Measurements from ENCODE around the gene ZNF506.
"Not testable (repeated sequence)": the region's sequence is repeated elsewhere in the genome, so short reads cannot be mapped to it uniquely, and the experiment has no call there.

The ZNF506 gene

GRCh38 chr19:19777692-19778091 is 43.9 kb downstream of the ZNF506 start:
- no peak for DNase-seq

GRCh38 chr19:19776206-19777008 is 45.1 kb downstream of the ZNF506 start:
- peak; percentile 95 for DNase-seq

DNA sequence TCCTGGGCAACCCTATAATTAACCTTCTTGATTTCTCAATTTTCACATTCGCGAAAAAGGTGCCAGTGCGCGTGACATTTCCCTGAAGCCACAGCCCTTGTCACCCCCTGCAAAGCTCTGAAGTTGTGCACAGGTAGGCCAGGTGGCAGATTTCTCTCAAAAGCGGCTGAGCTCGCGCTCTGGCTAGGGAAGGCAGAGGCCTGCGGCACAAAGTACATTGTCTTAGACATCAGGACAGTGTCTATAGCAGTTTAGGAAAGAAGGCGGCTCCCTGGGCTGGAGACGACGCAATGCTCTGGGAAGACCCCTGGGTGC is 45.7 kb downstream of the ZNF506 start:
- peak; percentile 76 for DNase-seq

- DNase-seq, result no peak
Observed at GRCh38 chr19:19774354-19775033, 47.1 kb downstream of the ZNF506 start.

- not testable (repeated sequence) for DNase-seq
Observed at GRCh38 chr19:19771963-19772362, 49.6 kb downstream of the ZNF506 start.

GRCh38 chr19:19769971-19770370 is 51.6 kb downstream of the ZNF506 start:
- not testable (repeated sequence) for DNase-seq

GRCh38 chr19:19758164-19758563 is 63.4 kb downstream of the ZNF506 start:
- no peak for DNase-seq

- no peak for DNase-seq
Observed at GRCh38 chr19:19752760-19753403, 68.7 kb downstream of the ZNF506 start.

GRCh38 chr19:19751846-19752245 is 69.7 kb downstream of the ZNF506 start:
- DNase-seq, result no peak

DNA sequence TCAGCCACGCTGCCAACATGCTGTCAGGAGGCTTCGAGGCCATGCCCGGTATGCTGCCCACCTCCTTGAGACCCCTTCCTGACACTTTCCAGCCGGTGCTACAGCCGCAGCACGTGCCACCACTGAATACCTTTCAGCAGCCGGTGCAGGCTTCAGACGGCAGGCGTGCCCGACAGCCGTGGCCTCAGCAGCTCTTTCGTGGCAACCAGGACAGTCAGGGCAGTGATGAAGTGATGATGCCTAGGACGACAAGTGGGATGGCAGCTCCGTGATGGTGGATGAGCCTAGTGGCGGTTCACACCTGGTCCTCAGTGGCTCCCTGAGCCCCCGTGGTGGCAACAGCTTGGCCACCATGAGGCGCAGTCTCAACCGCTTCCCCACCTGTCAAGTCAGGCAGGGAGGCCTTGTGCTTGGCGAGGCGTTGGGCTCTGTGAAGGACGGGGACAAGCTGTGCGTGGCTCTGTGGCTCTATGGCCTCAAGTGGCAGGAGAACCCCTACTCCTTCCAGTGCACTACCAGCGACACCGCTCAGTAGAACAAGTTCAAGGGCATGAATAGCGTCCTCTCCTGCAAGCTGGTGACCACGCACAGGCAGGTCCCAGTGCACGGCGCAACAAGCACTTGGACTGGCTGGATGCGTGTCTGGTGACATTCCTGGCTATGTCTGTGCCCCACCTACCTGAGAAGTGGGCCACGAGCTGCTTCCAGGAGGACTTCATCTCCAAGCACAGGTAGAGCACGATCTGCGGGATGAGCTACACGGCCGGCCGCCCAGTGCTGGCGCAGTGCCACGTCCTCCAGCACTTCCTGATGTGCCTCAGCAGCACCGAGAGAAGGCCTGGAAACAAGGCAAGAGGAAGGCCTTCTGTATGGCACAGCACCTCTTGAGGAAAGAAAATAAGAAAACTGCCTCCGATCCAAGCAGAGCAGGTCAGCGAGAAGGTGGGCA is 70.4 kb downstream of the ZNF506 start:
- no peak for DNase-seq

- DNase-seq, result no peak
Observed at GRCh38 chr19:19749908-19750841, 71.4 kb downstream of the ZNF506 start.

GRCh38 chr19:19749117-19749907 is 72.2 kb downstream of the ZNF506 start:
- no peak for DNase-seq

DNA sequence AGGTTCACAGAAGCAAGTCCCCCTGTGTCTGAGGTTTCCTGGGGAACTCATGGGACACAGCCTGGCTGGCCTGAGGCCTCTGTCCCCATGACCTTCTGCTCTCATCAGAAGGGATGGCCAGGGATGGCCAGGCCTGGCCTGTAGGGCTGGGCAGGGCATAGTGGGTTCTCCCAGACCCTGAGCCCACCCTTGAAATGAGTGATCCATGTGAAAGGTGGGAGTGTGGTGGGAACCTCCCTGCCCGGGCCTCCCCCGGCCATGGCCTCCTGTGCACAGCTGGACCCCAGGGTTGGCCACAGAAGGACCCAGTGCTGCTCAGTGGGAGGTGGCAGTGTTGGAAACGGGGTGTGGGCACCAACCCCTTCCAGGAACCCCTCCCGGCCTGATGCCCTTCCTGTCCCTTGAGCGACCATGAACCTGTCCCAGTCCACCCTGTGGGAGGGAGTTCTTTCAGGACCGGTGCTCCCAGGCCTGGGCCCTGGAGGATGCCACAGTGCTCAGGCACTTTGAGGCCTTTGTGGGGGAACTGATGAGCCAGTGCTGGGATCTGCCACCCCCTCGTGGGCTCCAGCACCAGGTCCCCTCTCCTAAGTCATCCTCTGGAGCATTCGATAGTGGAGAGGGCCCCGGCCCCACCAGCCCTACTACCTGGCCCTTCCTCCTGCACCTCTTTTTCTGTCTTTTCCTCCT is 73.2 kb downstream of the ZNF506 start:
- no peak for DNase-seq

DNA sequence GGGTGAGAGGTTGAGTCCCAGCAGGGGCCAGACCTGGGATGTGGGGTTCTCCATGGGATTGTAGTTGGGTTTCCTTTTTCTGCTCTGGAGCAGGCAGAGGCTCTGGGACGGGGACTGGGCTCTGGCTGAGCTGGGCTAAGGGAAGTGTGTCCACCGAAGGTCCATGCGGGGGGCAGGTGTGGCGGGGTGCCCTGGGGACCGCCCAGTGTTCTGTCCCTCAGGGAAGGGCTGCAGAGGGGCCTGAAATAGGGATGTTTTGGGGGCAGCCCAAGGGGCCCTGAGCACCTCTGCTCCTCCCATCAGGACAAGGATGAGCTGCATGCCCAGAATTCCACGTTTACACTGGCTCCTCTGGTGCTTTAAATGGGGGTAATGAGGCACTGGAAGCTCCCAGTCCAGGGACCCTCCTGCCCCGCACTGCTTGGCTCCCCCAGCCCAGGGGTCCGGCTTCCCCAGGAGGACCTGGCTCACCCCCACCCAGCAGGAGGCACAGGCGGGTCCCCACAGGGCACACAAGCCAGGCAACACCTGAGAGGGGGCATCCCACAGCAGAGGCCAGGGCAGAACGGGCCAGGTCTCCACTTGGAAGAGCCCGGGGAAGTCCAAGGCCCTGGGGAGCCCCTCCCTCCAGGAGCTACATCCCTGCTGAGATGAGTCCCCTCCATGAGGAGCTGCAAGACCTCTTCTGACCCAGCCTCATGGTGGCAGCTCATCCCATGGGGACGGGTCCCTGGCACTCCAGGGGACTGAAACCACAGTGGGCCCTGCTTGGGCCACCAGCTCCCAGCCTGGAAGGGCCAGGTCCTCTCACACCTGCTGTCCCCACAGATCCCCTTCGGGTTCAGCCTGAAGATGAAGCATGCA is 74.0 kb downstream of the ZNF506 start:
- no peak for DNase-seq

GRCh38 chr19:19746286-19747213 is 75.0 kb downstream of the ZNF506 start:
- DNase-seq, result no peak

DNA sequence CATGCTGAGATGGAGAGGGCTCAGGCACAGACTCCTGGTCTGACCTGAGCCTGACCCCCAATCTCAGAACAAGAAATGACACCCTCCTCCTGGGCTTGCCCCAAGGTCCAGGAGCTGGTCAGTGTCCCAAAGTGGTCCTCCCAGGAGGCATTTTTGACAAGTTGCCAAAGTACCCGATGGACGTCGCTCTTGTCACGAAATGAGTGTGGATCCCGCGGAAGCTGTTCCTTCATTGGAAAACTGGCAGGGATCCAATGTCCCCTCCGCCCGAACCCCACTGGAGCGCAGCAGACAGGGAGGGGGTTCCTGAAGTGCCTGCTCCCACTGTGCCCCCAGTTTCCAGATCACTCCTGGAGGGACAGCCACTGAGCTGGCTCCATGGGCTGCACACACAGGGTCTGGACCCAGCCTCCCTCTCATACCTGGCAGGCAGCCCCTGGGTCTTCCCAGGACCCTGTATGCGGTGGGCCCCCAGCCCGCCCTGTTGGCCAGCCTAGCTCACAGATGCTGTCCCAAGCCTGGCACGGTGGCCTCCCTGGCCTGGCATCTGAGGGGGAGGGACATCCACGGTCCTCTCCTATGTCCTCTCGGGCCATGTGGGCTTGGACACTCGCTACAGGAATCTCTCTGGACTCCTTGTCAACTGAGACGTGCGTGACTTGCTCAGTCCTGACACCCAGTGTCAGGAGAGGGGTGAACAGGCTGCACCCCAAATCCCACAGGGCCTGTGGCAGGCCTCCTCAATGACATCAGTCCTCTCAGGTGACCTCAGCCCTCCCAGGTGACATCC is 75.9 kb downstream of the ZNF506 start:
- DNase-seq, result no peak

DNA sequence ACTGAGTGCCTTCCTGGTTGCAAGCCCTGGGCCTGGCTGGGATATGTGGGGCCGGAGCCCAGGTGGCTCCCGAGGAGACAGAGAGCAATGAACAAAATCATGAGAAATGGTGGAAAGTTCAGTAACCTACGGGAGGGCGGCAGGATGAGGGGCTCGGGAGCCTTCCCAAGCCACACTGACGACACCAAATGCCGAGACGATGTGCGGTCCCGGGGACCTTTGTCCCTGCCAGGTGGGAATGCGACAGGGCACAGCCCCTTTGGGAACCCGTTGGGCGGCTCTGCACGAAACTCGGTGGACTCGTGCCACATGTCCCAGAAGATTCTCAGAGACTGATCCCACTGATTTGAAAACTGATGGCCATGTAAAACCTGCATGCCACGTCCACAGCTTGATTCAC is 76.9 kb downstream of the ZNF506 start:
- DNase-seq, result no peak

All from NCI-H510A treated with DMSO at 0.1 percent for 48 hours (cell line).